ENCODE measurements around the gene DNAJA4.
A peak's percentile ranks its signal among the peaks of the same experiment; 100 is the strongest.

The DNAJA4 gene

GRCh38 chr15:78316283-78317083, 52.1 kb downstream of the DNAJA4 start:
- DNase-seq (ENCODE audit: low spot score) = no peak

- no peak for DNase-seq (ENCODE audit: low spot score)
Observed at GRCh38 chr15:78317145-78317836, 52.9 kb downstream of the DNAJA4 start.

GRCh38 chr15:78319588-78319987, 55.2 kb downstream of the DNAJA4 start:
- no peak for DNase-seq (ENCODE audit: low spot score)

GRCh38 chr15:78320183-78320582, 55.8 kb downstream of the DNAJA4 start:
- DNase-seq (ENCODE audit: low spot score) = no peak

- no peak for DNase-seq (ENCODE audit: low spot score)
Observed at GRCh38 chr15:78321041-78321570, 56.7 kb downstream of the DNAJA4 start.

- DNase-seq (ENCODE audit: low spot score) = no peak
Observed at GRCh38 chr15:78321786-78322185, 57.4 kb downstream of the DNAJA4 start.

- peak; percentile 99 for DNase-seq (ENCODE audit: low spot score)
Observed at GRCh38 chr15:78322243-78322642, 57.9 kb downstream of the DNAJA4 start.

GRCh38 chr15:78322724-78323521, 58.6 kb downstream of the DNAJA4 start:
- no peak for DNase-seq (ENCODE audit: low spot score)

- DNase-seq (ENCODE audit: low spot score) = no peak
Observed at GRCh38 chr15:78323693-78324092, 59.3 kb downstream of the DNAJA4 start.

- DNase-seq (ENCODE audit: low spot score) = no peak
Observed at GRCh38 chr15:78324144-78324543, 59.8 kb downstream of the DNAJA4 start.

GRCh38 chr15:78325092-78325843, 60.9 kb downstream of the DNAJA4 start:
- no peak for DNase-seq (ENCODE audit: low spot score)

GRCh38 chr15:78327466-78327865, 63.1 kb downstream of the DNAJA4 start:
- DNase-seq (ENCODE audit: low spot score) = peak; percentile 25

- peak; percentile 69 for DNase-seq (ENCODE audit: low spot score)
Observed at GRCh38 chr15:78329625-78330024, 65.3 kb downstream of the DNAJA4 start.

Data from kidney capillary endothelial cell (primary cell).